SH-SY5Y (cell line): Measurements from ENCODE around the gene PPP3CB.

Source experiments
- GATA2 ChIP-seq: IDR thresholded peaks from 2 replicates; pipeline ENCODE4 v1.6.1; 2011; ENCODE audit warnings: mild to moderate bottlenecking, low read depth, low read length
- GATA3 ChIP-seq: IDR thresholded peaks from 2 replicates; pipeline ENCODE4 v1.6.1; 2011; ENCODE audit warnings: low read depth, mild to moderate bottlenecking, low read length, moderate library complexity

Gene PPP3CB

GRCh38 chr10:73497623-73498022, 1.8 kb upstream of the PPP3CB start:
- TF ChIP-seq GATA2 = no peak
- no peak for TF ChIP-seq GATA3

GRCh38 chr10:73495226-73495883, 469 bp downstream of the PPP3CB start:
- TF ChIP-seq GATA3 = no peak
- TF ChIP-seq GATA2 = no peak

- TF ChIP-seq GATA3 = no peak
- TF ChIP-seq GATA2 = no peak
Observed at GRCh38 chr10:73494877-73495225, 973 bp downstream of the PPP3CB start.

- TF ChIP-seq GATA2 = no peak
- no peak for TF ChIP-seq GATA3
Observed at GRCh38 chr10:73494213-73494612, 1.6 kb downstream of the PPP3CB start.

GRCh38 chr10:73493781-73494180, 2.0 kb downstream of the PPP3CB start:
- TF ChIP-seq GATA2 = no peak
- no peak for TF ChIP-seq GATA3

GRCh38 chr10:73486601-73487000, 9.2 kb downstream of the PPP3CB start:
- TF ChIP-seq GATA2 = no peak
- TF ChIP-seq GATA3 = no peak

GRCh38 chr10:73485320-73485719, 10.5 kb downstream of the PPP3CB start:
- no peak for TF ChIP-seq GATA3
- TF ChIP-seq GATA2 = no peak

GRCh38 chr10:73480158-73480557, 15.7 kb downstream of the PPP3CB start:
- no peak for TF ChIP-seq GATA2
- TF ChIP-seq GATA3 = no peak

- TF ChIP-seq GATA3 (no peak), GATA2 (no peak)
Observed at GRCh38 chr10:73478636-73479035, 17.2 kb downstream of the PPP3CB start.

GRCh38 chr10:73471226-73471625, 24.6 kb downstream of the PPP3CB start:
- no peak for TF ChIP-seq GATA3
- no peak for TF ChIP-seq GATA2

- TF ChIP-seq GATA3 (no peak), GATA2 (no peak)
Observed at GRCh38 chr10:73469579-73469978, 26.2 kb downstream of the PPP3CB start.

- no peak for TF ChIP-seq GATA3
- no peak for TF ChIP-seq GATA2
Observed at GRCh38 chr10:73467206-73467605, 28.6 kb downstream of the PPP3CB start.

GRCh38 chr10:73465978-73466726, 29.7 kb downstream of the PPP3CB start:
- TF ChIP-seq GATA3 (peak; percentile 71), GATA2 (peak; percentile 62; the same call in 1 of the 2 replicates)

GRCh38 chr10:73460897-73461296, 34.9 kb downstream of the PPP3CB start:
- TF ChIP-seq GATA2 = no peak
- no peak for TF ChIP-seq GATA3

- no peak for TF ChIP-seq GATA2
- no peak for TF ChIP-seq GATA3
Observed at GRCh38 chr10:73459683-73460314, 36.0 kb downstream of the PPP3CB start.
